ENCODE measurements around the gene RELB. TPM values are rescaled to one million over a fixed set of nuclear protein-coding genes. Genes with fewer than 3 reads are reported as not detected.
A peak's percentile ranks its signal among the peaks of the same experiment; 100 is the strongest.

RELB gene
- total RNA-seq, 4 donors from 2014 or later = 4.8 to 11.8 (median 7.6) TPM

DNA sequence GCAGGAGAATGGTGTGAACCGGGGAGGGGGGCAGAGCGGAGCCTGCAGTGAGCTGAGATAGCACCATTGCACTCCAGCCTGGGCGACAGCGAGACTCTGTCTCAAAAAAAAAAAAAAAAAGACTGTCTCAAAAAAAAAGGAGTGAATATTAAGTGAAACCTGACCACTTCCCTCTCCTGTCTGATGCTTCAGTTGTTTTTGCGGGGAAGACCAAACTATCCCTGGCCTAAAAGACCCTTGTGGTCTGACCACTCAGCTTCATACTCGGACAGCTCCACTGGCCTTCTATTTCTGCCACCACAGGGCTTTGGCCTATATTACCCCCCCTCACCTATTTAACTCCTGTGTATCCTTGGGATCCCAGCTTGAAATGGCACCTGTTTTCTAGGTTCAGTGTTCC is 39.9 kb downstream of the RELB start:
- H3K4me3 ChIP-seq = no peak overlapping the region
- H3K27ac ChIP-seq = no peak overlapping the region
- DNase-seq = no peak
- TF ChIP-seq CTCF (IDR thresholded peaks at IDR 0.05) (no peak), POLR2A (IDR thresholded peaks at IDR 0.05) (no peak)
- 64 to 67% methylated on average over 5 to 6 of the region's 6 CpGs for WGBS, 2 donors
- peaks cover 6 to 72% (median 25%) of the 10 kb centered on the region in 3 donors for H3K36me3 ChIP-seq
- no peaks in the 10 kb centered on the region for H3K27me3 ChIP-seq
- intact Hi-C loops (cut with DNase I) = no loop called here
- H3K9me3 ChIP-seq = no peaks in the 10 kb centered on the region
- peaks cover 29 to 70% (median 32%) of the 10 kb centered on the region in 3 donors for H3K4me1 ChIP-seq

GRCh38 chr19:45045671-45046353 is 44.5 kb downstream of the RELB start:
- Histone ChIP-seq H3K9me3 (no peaks in the 10 kb centered on the region), H3K27ac (no peak overlapping the region), H3K4me1 (peaks cover 20 to 93% (median 38%) of the 10 kb centered on the region in 3 donors), H3K36me3 (peaks cover 2 to 74% (median 30%) of the 10 kb centered on the region in 3 donors), H3K27me3 (no peaks in the 10 kb centered on the region), H3K4me3 (no peak overlapping the region)
- WGBS, 2 donors = 72 to 86% methylated on average over 7 to 12 of the region's 14 CpGs
- DNase-seq = no peak
- intact Hi-C loops (cut with DNase I) = no loop called here
- no peak for TF ChIP-seq POLR2A (IDR thresholded peaks at IDR 0.05)
- TF ChIP-seq CTCF (IDR thresholded peaks at IDR 0.05) = no peak

GRCh38 chr19:45046355-45046754 is 45.1 kb downstream of the RELB start:
- no peaks in the 10 kb centered on the region for H3K27me3 ChIP-seq
- intact Hi-C loops (cut with DNase I) = no loop called here
- H3K27ac ChIP-seq = no peak overlapping the region
- DNase-seq = no peak
- WGBS, 2 donors = 81 to 85% methylated on average over 5 of the region's 7 CpGs
- H3K4me1 ChIP-seq = peaks cover 20 to 93% (median 34%) of the 10 kb centered on the region in 3 donors
- TF ChIP-seq POLR2A (IDR thresholded peaks at IDR 0.05) (no peak), CTCF (IDR thresholded peaks at IDR 0.05) (no peak)
- H3K4me3 ChIP-seq = no peak overlapping the region
- H3K9me3 ChIP-seq = no peaks in the 10 kb centered on the region
- peaks cover 0 to 70% (median 27%) of the 10 kb centered on the region in 3 donors for H3K36me3 ChIP-seq

- intact Hi-C loops (cut with DNase I) = no loop called here
- H3K4me1 ChIP-seq = peaks cover 25 to 93% (median 35%) of the 10 kb centered on the region in 3 donors
- H3K9me3 ChIP-seq = no peaks in the 10 kb centered on the region
- no peaks in the 10 kb centered on the region for H3K27me3 ChIP-seq
- peaks cover 0 to 66% (median 23%) of the 10 kb centered on the region in 3 donors for H3K36me3 ChIP-seq
- H3K27ac ChIP-seq = no peak overlapping the region
- DNase-seq = no peak
- H3K4me3 ChIP-seq = no peak overlapping the region
- WGBS, 2 donors = 69 to 76% methylated on average over 7 of the region's 7 CpGs
- no peak for TF ChIP-seq CTCF (IDR thresholded peaks at IDR 0.05)
- TF ChIP-seq POLR2A (IDR thresholded peaks at IDR 0.05) = no peak
Measured at GRCh38 chr19:45047188-45047797, 46.0 kb downstream of the RELB start.

GRCh38 chr19:45049073-45049736 is 47.9 kb downstream of the RELB start:
- H3K36me3 ChIP-seq = peaks cover 0 to 66% (median 26%) of the 10 kb centered on the region in 3 donors
- no peak for TF ChIP-seq POLR2A (IDR thresholded peaks at IDR 0.05)
- no peak for TF ChIP-seq CTCF (IDR thresholded peaks at IDR 0.05)

More at GRCh38 chr19:45049073-45049736, 47.9 kb downstream of the RELB start:
- Histone ChIP-seq H3K4me1 (peaks cover 27 to 87% (median 37%) of the 10 kb centered on the region in 3 donors), H3K4me3 (no peak overlapping the region), H3K9me3 (no peaks in the 10 kb centered on the region), H3K27me3 (no peaks in the 10 kb centered on the region), H3K27ac (peak overlapping the region in 3 of 4 donors; percentile 7 to 55 (median 53))
- DNase-seq = no peak
- intact Hi-C loops (cut with DNase I) = no loop called here
- 47 to 55% methylated on average over 6 of the region's 8 CpGs for WGBS, 2 donors
